ENCODE results near the gene GTPBP8.

- TF ChIP-seq CTCF (IDR thresholded peaks at IDR 0.05; ENCODE audit: borderline replicate concordance, extremely low read depth, low read length, poor library complexity, severe bottlenecking) (no peak), EZH2 (IDR thresholded peaks at IDR 0.05; ENCODE audit: borderline replicate concordance, low read depth, low read length, severe bottlenecking) (no peak)
Measured at GRCh38 chr3:112984485-112984884, 6.3 kb upstream of the GTPBP8 start.

All from DND-41 (cell line).